Occipital lobe (tissue), 2 donors: ENCODE results near the gene ABTB2. TPM values are rescaled to one million over a fixed set of nuclear protein-coding genes. Genes with fewer than 3 reads are reported as not detected.
A peak's percentile ranks its signal among the peaks of the same experiment; 100 is the strongest.
"Not testable (repeated sequence)": the region's sequence is repeated elsewhere in the genome, so short reads cannot be mapped to it uniquely, and the experiment has no call there.

Experiments used
- DNase-seq: peaks from one replicate; lab custom pipeline; 2025; lab: John Stamatoyannopoulos, UW
- total RNA-seq: library from RNA; depleted of rRNA; stranded (reverse); fragments of >200 nt; gene quantifications from one replicate; pipeline ENCODE4 v1.2.3, GENCODE V29; 2014

The ABTB2 gene
- 3.7 TPM for total RNA-seq

- peak; percentile 96 for DNase-seq
Measured at GRCh38 chr11:34357701-34358257, at the start of gene ABTB2. Gene ABTB2, minus strand, starts transcription at chr11:34358010.

DNA sequence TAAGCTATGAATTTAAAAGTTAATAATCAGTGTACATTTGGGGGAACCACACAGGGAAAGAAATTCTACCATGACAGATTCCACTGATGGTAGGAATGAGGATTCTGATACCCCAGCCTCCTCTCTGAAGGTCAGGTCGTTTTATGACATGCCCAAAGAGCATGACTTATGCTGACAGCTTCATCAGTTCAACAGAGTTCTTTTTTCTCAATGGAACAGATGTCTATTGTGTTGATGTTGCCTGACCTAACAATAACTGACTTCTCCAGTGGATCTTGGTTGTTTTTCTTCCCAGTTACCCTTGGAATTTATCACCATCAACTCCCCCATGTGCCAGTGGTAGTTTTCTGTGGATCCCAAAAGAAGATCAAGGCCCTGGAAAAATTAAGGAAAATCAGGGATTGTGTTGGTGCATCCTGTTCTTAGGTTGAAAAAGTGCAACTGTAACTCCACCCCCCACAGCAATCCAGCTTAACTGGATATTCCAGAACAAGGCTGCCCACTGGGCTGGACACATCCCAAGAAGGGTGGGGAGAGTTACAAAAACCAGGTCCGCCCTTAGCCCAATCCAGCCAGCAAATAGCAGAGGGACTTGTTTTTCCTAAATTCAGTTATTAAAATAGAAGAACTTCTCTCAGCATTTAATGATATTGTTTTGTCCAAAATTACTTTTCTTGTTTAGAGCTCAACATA lies 49.5 kb upstream of the ABTB2 start:
- no peak for DNase-seq

GRCh38 chr11:34406413-34406812 lies 48.6 kb upstream of the ABTB2 start:
- no peak for DNase-seq

GRCh38 chr11:34405079-34405858 lies 47.5 kb upstream of the ABTB2 start:
- no peak for DNase-seq

DNA sequence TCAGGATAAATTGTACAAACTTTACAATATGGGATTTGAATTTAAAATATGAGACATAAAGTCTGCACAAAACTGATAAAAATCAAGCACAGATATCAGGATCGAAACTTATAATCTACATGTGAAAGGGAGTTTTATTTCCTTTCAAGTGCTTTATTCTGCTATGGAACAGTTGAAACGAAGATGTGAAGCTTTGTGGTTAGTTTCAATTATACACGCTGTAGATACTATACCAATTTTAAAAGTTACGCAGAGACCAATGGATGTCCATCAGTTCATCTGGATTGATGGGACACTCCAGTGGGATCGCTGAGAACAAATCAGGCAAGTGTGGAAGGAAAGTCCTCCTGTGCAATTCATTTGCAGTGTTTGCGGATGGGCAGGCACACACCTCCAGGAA lies 46.5 kb upstream of the ABTB2 start:
- DNase-seq, result no peak

GRCh38 chr11:34403431-34403830 lies 45.6 kb upstream of the ABTB2 start:
- no peak for DNase-seq

DNA sequence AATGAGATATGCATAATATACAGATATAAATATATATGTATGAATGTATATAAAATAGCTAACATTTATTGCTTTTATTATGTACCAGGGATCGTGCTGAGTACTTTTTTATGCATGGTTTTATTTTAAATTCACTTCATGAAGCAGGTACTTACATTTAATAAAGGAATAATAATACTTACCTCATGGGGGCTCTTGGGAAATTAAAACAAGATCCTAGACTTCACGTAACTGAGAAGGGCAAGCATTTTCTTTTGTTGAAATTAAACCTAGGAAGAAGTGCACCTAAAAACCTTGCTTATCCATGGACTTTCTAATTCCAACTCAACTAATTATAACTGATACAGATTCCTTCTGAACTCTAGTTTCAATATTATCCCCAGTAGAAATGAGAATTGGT lies 40.0 kb upstream of the ABTB2 start:
- DNase-seq, result no peak

DNA sequence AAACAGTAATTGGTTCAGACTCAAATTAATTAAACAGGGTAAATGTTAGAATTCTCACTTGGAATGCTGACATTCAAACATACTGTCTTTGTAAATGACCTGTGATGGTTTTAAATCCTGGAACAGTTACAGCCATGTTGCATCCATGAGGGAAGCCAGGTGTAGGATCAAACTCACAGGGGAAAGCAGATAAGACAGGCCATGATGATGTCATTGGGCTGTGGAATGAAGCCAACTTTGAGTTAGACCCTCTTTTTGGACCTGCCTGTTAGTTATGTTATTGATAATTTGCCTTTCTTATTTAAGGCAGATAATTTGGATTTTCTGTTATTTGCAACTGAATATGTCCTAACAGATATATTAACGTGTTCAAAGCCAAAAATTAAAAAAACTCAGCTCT lies 39.3 kb upstream of the ABTB2 start:
- no peak for DNase-seq

- DNase-seq, result no peak
Measured at GRCh38 chr11:34395916-34396550, 38.2 kb upstream of the ABTB2 start.

DNA sequence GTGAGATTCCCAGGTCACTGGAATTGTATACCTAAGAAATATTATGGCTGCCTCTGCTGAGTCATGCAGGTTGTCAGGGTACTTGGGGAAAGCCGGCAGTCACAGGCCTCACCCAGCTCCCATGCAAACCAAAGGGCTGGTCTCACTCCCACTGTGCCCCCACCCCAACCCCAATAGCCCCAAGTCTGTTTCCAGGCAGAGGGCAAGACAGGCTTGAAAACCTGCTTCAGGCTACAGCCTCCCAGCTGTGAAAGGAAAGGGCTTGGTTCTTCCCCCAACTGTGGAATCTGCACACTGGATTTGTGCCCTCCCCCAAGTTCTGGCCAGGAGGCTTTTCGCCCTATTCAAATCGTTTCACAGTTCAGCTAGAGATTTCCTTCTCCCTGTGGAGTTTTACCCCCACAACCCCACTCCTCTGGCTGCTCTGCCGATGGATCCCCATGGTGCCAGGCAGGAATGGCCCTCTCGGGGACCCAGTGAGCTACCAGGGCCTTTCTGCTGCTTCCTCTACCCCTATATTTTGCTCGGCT lies 37.0 kb upstream of the ABTB2 start:
- no peak for DNase-seq

GRCh38 chr11:34387653-34388052 lies 29.8 kb upstream of the ABTB2 start:
- no peak for DNase-seq

GRCh38 chr11:34386356-34386755 lies 28.5 kb upstream of the ABTB2 start:
- DNase-seq, result not testable (repeated sequence)

GRCh38 chr11:34382532-34383276 lies 24.9 kb upstream of the ABTB2 start:
- DNase-seq, result no peak

DNA sequence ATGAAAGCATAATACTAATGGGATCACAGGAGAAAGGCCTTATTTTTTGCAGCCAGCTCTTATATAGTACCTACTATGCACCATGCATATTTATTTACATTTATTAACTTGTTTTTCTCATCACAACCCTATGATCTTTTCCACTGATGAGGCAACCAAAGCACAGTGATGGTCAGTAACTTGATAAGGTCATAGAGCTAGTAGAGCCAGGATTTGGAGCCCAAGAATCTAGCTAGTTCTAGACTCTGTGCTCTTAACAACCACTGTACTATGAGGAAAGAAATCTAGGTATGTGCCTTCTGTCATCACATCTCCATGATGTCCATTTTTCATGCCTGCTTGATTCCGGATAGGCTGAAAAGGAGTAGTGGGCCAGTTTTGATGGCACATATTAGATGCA lies 24.0 kb upstream of the ABTB2 start:
- DNase-seq, result no peak

GRCh38 chr11:34380696-34381095 lies 22.9 kb upstream of the ABTB2 start:
- DNase-seq, result no peak

DNA sequence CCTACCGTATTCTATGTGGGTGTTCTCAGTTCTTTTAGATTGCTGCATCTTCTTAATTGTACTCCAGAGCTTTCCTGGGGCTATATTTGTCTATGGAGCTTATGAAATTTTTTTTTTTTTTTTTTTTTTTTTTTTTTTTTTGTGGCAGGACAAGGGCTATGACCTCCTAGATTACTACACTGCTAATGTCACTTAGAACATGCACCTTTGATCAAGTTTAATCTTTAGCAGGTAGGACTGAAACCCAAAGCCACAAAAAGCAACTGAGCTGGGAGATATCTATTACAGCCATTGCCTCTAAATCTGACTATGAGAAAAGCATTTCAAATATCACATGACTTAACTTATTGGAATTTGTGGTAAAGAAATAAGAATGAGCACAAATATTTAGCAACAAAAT lies 21.7 kb upstream of the ABTB2 start:
- DNase-seq, result no peak

- DNase-seq, result no peak
Measured at GRCh38 chr11:34379079-34379478, 21.3 kb upstream of the ABTB2 start.

GRCh38 chr11:34373727-34374126 lies 15.9 kb upstream of the ABTB2 start:
- DNase-seq, result no peak

GRCh38 chr11:34366522-34366921 lies 8.7 kb upstream of the ABTB2 start:
- no peak for DNase-seq

GRCh38 chr11:34364102-34364501 lies 6.3 kb upstream of the ABTB2 start:
- DNase-seq, result no peak

DNA sequence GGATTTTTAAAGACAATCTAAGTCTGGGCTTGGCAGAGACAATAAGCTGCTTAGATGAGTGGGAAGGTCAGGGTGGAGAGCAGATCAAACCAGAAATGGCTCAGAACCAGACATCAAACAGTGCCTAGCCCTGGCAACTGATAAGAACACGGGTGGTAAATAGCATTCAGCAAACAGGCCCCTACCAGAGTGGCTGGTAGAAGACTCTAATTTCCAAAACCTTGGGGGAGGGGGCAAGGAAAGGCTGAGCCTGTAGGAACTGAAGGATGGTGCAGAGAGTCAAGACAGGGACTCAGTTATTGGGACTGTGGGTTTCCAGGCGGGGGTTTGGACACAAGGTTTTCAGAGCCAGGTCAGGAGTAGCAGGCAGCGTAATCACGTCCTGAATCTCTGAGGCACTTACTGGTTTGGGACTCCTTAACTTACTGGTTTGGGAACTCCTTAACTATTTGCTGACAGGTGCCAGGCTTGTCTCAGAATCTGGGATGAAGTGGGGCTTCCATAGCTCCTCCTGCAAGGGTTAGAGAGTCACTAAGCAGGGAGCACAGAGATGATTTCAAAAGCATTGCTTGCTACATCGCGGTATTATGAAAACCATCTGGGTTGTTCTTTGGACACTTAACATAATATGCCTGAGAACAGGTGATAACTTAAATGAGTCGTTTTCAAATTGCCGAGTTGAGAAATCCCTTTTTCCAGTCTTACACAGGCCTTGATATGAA lies 5.7 kb upstream of the ABTB2 start:
- no peak for DNase-seq
